Neural cell (in vitro differentiated cells): ENCODE results near the gene CCDC88C. TPM values are rescaled to one million over a fixed set of nuclear protein-coding genes. Genes with fewer than 3 reads are reported as not detected.

ENCODE experiments used
- H2AFZ ChIP-seq: fragments of 200-600, 300-800 bp; sonication (generic), shearing (Covaris generic); 2 replicates; pipeline ENCODE4 v1.6.0; 2014; ENCODE audit warnings: low read depth, mild to moderate bottlenecking, antibody characterized with exemption, low read length, moderate library complexity
- H3F3A ChIP-seq: fragments of 200-600 bp; shearing (Covaris generic); 2 replicates; pipeline ENCODE4 v1.6.1; 2016; ENCODE audit warnings: mild to moderate bottlenecking, moderate library complexity, mixed read lengths, antibody characterized with exemption, low read length; ENCODE audit not compliant: insufficient read depth, poor library complexity, severe bottlenecking
- H3K27ac ChIP-seq: fragments of 200-600, 300-800 bp; sonication (generic), shearing (Covaris generic); 2 replicates; pipeline ENCODE4 v1.5.1; 2014; ENCODE audit warnings: mild to moderate bottlenecking, low read length, moderate library complexity
- H3K27me3 ChIP-seq: fragments of 300-800, 200-600 bp; sonication (generic), shearing (Covaris generic); 2 replicates; pipeline ENCODE4 v1.6.0; 2014; ENCODE audit warnings: mild to moderate bottlenecking, low read depth, low read length, moderate library complexity; ENCODE audit not compliant: insufficient read depth
- H3K36me3 ChIP-seq: fragments of 300-800, 200-600 bp; sonication (generic), shearing (Covaris generic); 2 replicates; pipeline ENCODE4 v1.5.1; 2014; ENCODE audit warnings: mild to moderate bottlenecking, antibody characterized with exemption, low read length, moderate library complexity; ENCODE audit not compliant: insufficient read depth
- H3K4me2 ChIP-seq: fragments of 300-800, 200-600 bp; sonication (generic), shearing (Covaris generic); 2 replicates; pipeline ENCODE4 v1.6.0; 2014; ENCODE audit warnings: mild to moderate bottlenecking, low read length
- H3K4me3 ChIP-seq: fragments of 300-800, 200-600 bp; sonication (generic), shearing (Covaris generic); 2 replicates; pipeline ENCODE4 v1.5.1; 2014; ENCODE audit warnings: mild to moderate bottlenecking, low read length, moderate library complexity
- H3K79me2 ChIP-seq: fragments of 200-600 bp; shearing (Covaris generic); replicated peaks from 2 replicates; pipeline ENCODE4 v1.6.0; 2014; ENCODE audit warnings: mild to moderate bottlenecking, low read length, moderate library complexity; ENCODE audit not compliant: insufficient read depth
- H3K9ac ChIP-seq: fragments of 300-800, 200-600 bp; sonication (generic), shearing (Covaris generic); 2 replicates; pipeline ENCODE4 v1.6.1; 2016; ENCODE audit warnings: mild to moderate bottlenecking, low read length, mixed read lengths
- H3K9me2 ChIP-seq: fragments of 200-600 bp; shearing (Covaris generic); 2 replicates; pipeline ENCODE4 v1.6.1; 2016; ENCODE audit warnings: mild to moderate bottlenecking, low read length, mixed read lengths; ENCODE audit not compliant: insufficient read depth
- H3K9me3 ChIP-seq: fragments of 200-600, 300-800 bp; sonication (generic), shearing (Covaris generic); 2 replicates; pipeline ENCODE4 v1.6.1; 2016; ENCODE audit warnings: mild to moderate bottlenecking, mixed run types, low read length, moderate library complexity, mixed read lengths
- H4K20me1 ChIP-seq: fragments of 200-600 bp; shearing (Covaris generic); 2 replicates; pipeline ENCODE4 v1.6.1; 2016; ENCODE audit warnings: mild to moderate bottlenecking, mixed run types; ENCODE audit not compliant: insufficient read depth
- CTCF ChIP-seq: fragments of 450-650 bp; IDR thresholded peaks from 2 replicates; pipeline ENCODE4 v1.5.1; 2014; ENCODE audit warnings: antibody characterized with exemption, mild to moderate bottlenecking, moderate library complexity; ENCODE audit not compliant: poor library complexity, severe bottlenecking
- EP300 ChIP-seq: fragments of 450-650 bp; conservative IDR thresholded peaks from 2 replicates; pipeline ENCODE4 v1.6.1; 2014; ENCODE audit warnings: antibody characterized with exemption, mild to moderate bottlenecking, moderate library complexity; ENCODE audit not compliant: poor library complexity, severe bottlenecking
- EZH2 ChIP-seq: fragments of 200-600, 300-800 bp; shearing (Covaris generic), sonication (generic); IDR thresholded peaks from 2 replicates; pipeline ENCODE4 v1.6.1; 2014; ENCODE audit warnings: antibody characterized with exemption, low read length, borderline replicate concordance, mild to moderate bottlenecking; ENCODE audit not compliant: insufficient read depth, poor library complexity, severe bottlenecking
- MXI1 ChIP-seq: fragments of 450-650 bp; conservative IDR thresholded peaks from 2 replicates; pipeline ENCODE4 v1.6.1; 2014; ENCODE audit warnings: antibody characterized with exemption, mild to moderate bottlenecking; ENCODE audit not compliant: poor library complexity, severe bottlenecking
- POLR2AphosphoS5 ChIP-seq: IDR thresholded peaks from 2 replicates; pipeline ENCODE4 v1.6.1; 2012
- RAD21 ChIP-seq: fragments of 450-650 bp; conservative IDR thresholded peaks from 2 replicates; pipeline ENCODE4 v1.6.1; 2014; ENCODE audit warnings: antibody characterized with exemption, mild to moderate bottlenecking, moderate library complexity
- REST ChIP-seq: IDR thresholded peaks from 2 replicates; pipeline ENCODE4 v1.6.1; 2012; ENCODE audit warnings: borderline replicate concordance
- SMC3 ChIP-seq: fragments of 450-650 bp; conservative IDR thresholded peaks from 2 replicates; pipeline ENCODE4 v1.6.1; 2014; ENCODE audit warnings: antibody characterized with exemption, mild to moderate bottlenecking, moderate library complexity; ENCODE audit not compliant: poor library complexity
- TAF1 ChIP-seq: IDR thresholded peaks from 2 replicates; pipeline ENCODE4 v1.6.1; 2012; ENCODE audit warnings: low read depth
- polyA plus RNA-seq: library from polyadenylated mRNA; depleted of rRNA; stranded (reverse); fragments of >200 nt; gene quantifications from 2 replicates; pipeline ENCODE4 v1.2.3, GENCODE V29; 2014

Gene CCDC88C
- polyA plus RNA-seq, 1 donor from 2014 or later, result 20.1 TPM

GRCh38 chr14:91412939-91413338 lies 4.7 kb downstream of the CCDC88C start:
- Histone ChIP-seq H3F3A (no peaks in the 10 kb centered on the region), H3K9me3 (no peaks in the 10 kb centered on the region), H3K9me2 (no peaks in the 10 kb centered on the region), H3K4me2 (no peak overlapping the region), H3K79me2 (peaks cover 59% of the 10 kb centered on the region), H3K4me3 (no peak overlapping the region), H3K9ac (no peak overlapping the region), H3K36me3 (no peaks in the 10 kb centered on the region), H3K27ac (no peak overlapping the region), H4K20me1 (no peaks in the 10 kb centered on the region), H3K27me3 (no peaks in the 10 kb centered on the region), H2AFZ (no peak overlapping the region)
- TF ChIP-seq EZH2, result no peak
- no peak for TF ChIP-seq TAF1
- no peak for TF ChIP-seq EP300
- TF ChIP-seq SMC3, result no peak
- TF ChIP-seq MXI1, result no peak
- TF ChIP-seq POLR2AphosphoS5, result no peak
- TF ChIP-seq RAD21, result no peak
- no peak for TF ChIP-seq REST
- TF ChIP-seq CTCF, result no peak

GRCh38 chr14:91410771-91411536 lies 6.7 kb downstream of the CCDC88C start:
- Histone ChIP-seq H2AFZ (no peak overlapping the region), H4K20me1 (no peaks in the 10 kb centered on the region), H3K9ac (peak overlapping the region; percentile 38), H3K9me2 (no peaks in the 10 kb centered on the region), H3K79me2 (peaks cover 65% of the 10 kb centered on the region), H3K9me3 (no peaks in the 10 kb centered on the region), H3F3A (no peaks in the 10 kb centered on the region), H3K27me3 (no peaks in the 10 kb centered on the region), H3K4me2 (peak overlapping the region; percentile 44), H3K4me3 (peak overlapping the region; percentile 45), H3K36me3 (no peaks in the 10 kb centered on the region), H3K27ac (peak overlapping the region; percentile 74)
- no peak for TF ChIP-seq SMC3
- TF ChIP-seq REST, result no peak
- TF ChIP-seq POLR2AphosphoS5, result no peak
- no peak for TF ChIP-seq EP300
- TF ChIP-seq EZH2, result no peak
- TF ChIP-seq CTCF, result no peak
- TF ChIP-seq RAD21, result no peak
- no peak for TF ChIP-seq MXI1
- no peak for TF ChIP-seq TAF1
